ENCODE measurements around the gene CCDC39. TPM values are rescaled to one million over a fixed set of nuclear protein-coding genes. Genes with fewer than 3 reads are reported as not detected.

Gene CCDC39
- total and polyA plus RNA-seq, 4 donors: 0.60 TPM; not detected in 3

DNA sequence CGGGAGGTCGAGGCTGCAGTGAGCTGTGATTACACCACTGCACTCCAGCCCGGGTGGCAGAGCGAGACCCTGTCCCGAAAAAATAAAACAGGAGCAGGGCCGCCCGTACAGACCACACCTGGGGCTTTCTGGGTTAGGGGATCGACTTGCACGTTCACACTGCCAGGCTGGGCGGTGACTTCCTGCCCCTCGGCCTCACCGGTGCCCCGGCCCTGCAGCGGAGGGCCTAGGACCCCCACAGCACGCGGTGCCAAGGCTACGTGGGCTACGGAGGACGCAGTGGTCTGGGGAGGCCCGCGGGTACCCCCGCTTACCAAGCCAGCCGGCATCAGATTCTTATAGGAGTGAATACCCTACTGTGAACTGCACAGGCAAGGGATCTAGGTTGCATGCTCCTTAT is 88.9 kb downstream of the CCDC39 start:
- no peak for ATAC-seq (ENCODE audit: low FRiP score)
- intact Hi-C loops (cut with DNase I): no loop called here

DNA sequence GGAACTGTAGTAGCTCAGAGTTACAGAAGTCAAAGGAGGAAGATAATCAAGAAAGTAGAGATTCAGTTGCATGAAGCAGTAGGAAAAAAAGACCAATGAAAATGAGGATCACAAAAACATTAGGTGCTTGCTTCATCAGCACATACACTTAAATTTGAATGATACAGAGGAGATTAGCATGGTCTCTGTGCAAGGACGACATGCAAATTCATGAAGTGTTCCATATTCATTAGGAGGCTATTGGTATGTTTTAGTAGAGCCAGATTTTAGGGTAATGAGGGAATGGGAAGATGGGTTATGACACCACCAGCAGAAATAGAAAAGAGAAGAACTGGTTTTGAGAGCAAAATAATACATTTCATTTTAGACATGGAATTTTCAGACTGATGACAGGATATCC is 98.4 kb downstream of the CCDC39 start:
- no peak overlapping the region for H3K27ac ChIP-seq (ENCODE audit: low read depth in 1 of 2, low read length in 2 of 2)
- ATAC-seq (ENCODE audit: low FRiP score): no peak
- WGBS, 2 donors: 63 to 71% methylated on average over 1 of the region's 1 CpG
- DNase-seq: no peak
- no peak overlapping the region for H3K4me3 ChIP-seq (ENCODE audit: low read length in 2 of 2)
- H3K9me3 ChIP-seq (ENCODE audit: control insufficient read depth, low read length): no peaks in the 10 kb centered on the region
- no peaks in the 10 kb centered on the region for H3K36me3 ChIP-seq (ENCODE audit: control insufficient read depth in 1 of 2, insufficient read depth in 2 of 2, low read length in 1 of 2)
- no peaks in the 10 kb centered on the region for H3K27me3 ChIP-seq (ENCODE audit: control insufficient read depth in 1 of 2, insufficient read depth in 2 of 2, low read length in 1 of 2)
- H3K4me1 ChIP-seq (ENCODE audit: control insufficient read depth in 1 of 2, insufficient read depth in 2 of 2, low read length in 2 of 2): no peaks in the 10 kb centered on the region
- intact Hi-C loops (cut with DNase I): no loop called here

More for the DNA sequence above, 88.9 kb downstream of the CCDC39 start:
- Histone ChIP-seq H3K4me3 (ENCODE audit: low read length in 2 of 2) (no peak overlapping the region), H3K36me3 (ENCODE audit: control insufficient read depth in 1 of 2, insufficient read depth in 2 of 2, low read length in 1 of 2) (no peaks in the 10 kb centered on the region), H3K4me1 (ENCODE audit: control insufficient read depth in 1 of 2, insufficient read depth in 2 of 2, low read length in 2 of 2) (no peaks in the 10 kb centered on the region), H3K9me3 (ENCODE audit: control insufficient read depth, low read length) (peaks cover 1% of the 10 kb centered on the region), H3K27me3 (ENCODE audit: control insufficient read depth in 1 of 2, insufficient read depth in 2 of 2, low read length in 1 of 2) (peaks cover 0 to 1% of the 10 kb centered on the region in 2 donors), H3K27ac (ENCODE audit: low read depth in 1 of 2, low read length in 2 of 2) (no peak overlapping the region)
- 89 to 92% methylated on average over 23 of the region's 23 CpGs for WGBS, 2 donors
- DNase-seq: no peak

DNA sequence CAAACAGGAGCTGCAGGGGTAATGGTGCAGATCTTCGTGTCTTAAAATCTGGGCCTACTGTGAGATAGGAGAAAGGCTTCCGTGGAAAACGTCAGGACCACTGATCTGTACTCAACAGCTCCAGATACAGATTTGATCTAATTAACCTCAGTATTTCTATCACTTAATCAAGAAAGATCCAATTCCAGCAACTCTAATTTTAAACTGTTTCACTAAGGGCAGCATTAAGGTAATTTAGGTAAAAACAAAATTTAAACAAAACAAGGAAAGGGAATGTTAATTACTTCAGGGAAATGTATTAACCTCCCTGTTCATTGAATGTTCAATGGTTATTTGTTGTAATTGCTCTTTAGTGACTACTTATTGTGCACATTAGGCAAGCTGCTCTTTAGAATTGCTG is 103.7 kb downstream of the CCDC39 start:
- H3K4me1 ChIP-seq (ENCODE audit: control insufficient read depth in 1 of 2, insufficient read depth in 2 of 2, low read length in 2 of 2): no peaks in the 10 kb centered on the region
- no peaks in the 10 kb centered on the region for H3K36me3 ChIP-seq (ENCODE audit: control insufficient read depth in 1 of 2, insufficient read depth in 2 of 2, low read length in 1 of 2)
- no peak for DNase-seq
- 68% methylated on average over 3 of the region's 3 CpGs for WGBS, 2 donors
- ATAC-seq (ENCODE audit: low FRiP score): no peak
- H3K27ac ChIP-seq (ENCODE audit: low read depth in 1 of 2, low read length in 2 of 2): no peak overlapping the region
- no peaks in the 10 kb centered on the region for H3K27me3 ChIP-seq (ENCODE audit: control insufficient read depth in 1 of 2, insufficient read depth in 2 of 2, low read length in 1 of 2)
- H3K9me3 ChIP-seq (ENCODE audit: control insufficient read depth, low read length): no peaks in the 10 kb centered on the region
- H3K4me3 ChIP-seq (ENCODE audit: low read length in 2 of 2): no peak overlapping the region
- intact Hi-C loops (cut with DNase I): no loop called here

DNA sequence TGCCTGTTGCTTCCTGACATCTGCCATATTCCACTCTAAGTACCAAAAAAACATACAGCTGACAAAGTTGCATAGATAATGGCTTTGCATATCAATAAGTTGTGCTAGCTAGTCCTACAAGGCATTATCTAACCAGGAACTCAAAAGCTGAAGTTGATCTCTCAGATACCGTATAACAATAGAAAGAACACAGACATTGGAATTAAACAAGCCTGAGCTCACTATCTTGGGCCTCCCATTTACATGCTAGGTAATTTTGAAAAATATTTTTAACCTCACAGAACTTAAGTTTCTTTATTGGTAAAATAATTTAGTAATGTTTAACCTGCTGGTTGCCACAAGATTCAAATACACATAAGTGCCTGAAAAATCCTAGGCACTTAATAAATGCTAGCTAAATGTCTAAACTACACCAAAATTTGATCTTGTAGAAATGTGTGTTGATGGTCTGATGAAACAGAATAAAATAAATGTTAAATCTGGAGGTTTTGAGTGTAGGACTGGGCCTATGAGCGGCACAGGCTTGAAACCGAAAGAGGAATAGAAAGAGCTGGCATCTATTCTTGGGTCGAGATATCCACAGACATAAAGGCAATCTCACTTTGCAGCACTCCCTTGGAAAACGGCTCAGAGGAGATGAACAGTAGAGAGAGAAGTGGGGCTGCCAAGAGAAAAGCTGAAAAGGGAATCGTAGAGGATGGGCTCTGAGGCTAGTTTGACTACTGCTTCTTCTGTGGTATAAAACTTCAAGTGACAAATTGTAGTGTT is 107.3 kb downstream of the CCDC39 start:
- ATAC-seq (ENCODE audit: low FRiP score) (no peak), DNase-seq (no peak)
- intact Hi-C loops (cut with DNase I): no loop called here
- H3K9me3 ChIP-seq (ENCODE audit: control insufficient read depth, low read length): no peaks in the 10 kb centered on the region
- 74 to 75% methylated on average over 6 of the region's 6 CpGs for whole genome bisulfite sequencing, 2 donors
- H3K4me1 ChIP-seq (ENCODE audit: control insufficient read depth in 1 of 2, insufficient read depth in 2 of 2, low read length in 2 of 2): no peaks in the 10 kb centered on the region
- H3K27ac ChIP-seq (ENCODE audit: low read depth in 1 of 2, low read length in 2 of 2): no peak overlapping the region
- no peaks in the 10 kb centered on the region for H3K36me3 ChIP-seq (ENCODE audit: control insufficient read depth in 1 of 2, insufficient read depth in 2 of 2, low read length in 1 of 2)
- no peak overlapping the region for H3K4me3 ChIP-seq (ENCODE audit: low read length in 2 of 2)
- H3K27me3 ChIP-seq (ENCODE audit: control insufficient read depth in 1 of 2, insufficient read depth in 2 of 2, low read length in 1 of 2): no peaks in the 10 kb centered on the region

DNA sequence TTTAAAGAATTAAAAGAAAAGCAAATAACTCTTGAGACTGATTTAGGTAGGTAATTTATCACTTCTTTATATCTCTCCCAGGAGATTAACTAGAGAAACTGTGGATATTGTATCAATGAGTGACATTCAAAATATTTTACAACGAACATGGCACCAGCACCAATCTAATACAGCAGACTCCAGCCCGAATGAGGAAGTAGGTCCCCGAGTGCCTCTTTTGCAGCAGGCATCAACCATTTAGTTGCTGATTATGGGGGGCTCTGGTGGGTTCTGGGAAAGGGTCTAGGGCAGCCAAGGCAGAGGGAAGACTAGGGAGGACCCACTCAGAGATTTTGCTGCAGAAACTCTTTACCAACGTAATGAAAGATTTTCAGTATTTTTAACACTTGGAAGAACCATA is 109.1 kb downstream of the CCDC39 start:
- DNase-seq: no peak
- Histone ChIP-seq H3K27me3 (ENCODE audit: control insufficient read depth in 1 of 2, insufficient read depth in 2 of 2, low read length in 1 of 2) (no peaks in the 10 kb centered on the region), H3K27ac (ENCODE audit: low read depth in 1 of 2, low read length in 2 of 2) (no peak overlapping the region), H3K36me3 (ENCODE audit: control insufficient read depth in 1 of 2, insufficient read depth in 2 of 2, low read length in 1 of 2) (no peaks in the 10 kb centered on the region), H3K4me3 (ENCODE audit: low read length in 2 of 2) (no peak overlapping the region), H3K4me1 (ENCODE audit: control insufficient read depth in 1 of 2, insufficient read depth in 2 of 2, low read length in 2 of 2) (no peaks in the 10 kb centered on the region), H3K9me3 (ENCODE audit: control insufficient read depth, low read length) (no peaks in the 10 kb centered on the region)
- WGBS, 2 donors: 60 to 66% methylated on average over 4 of the region's 4 CpGs
- no peak for ATAC-seq (ENCODE audit: low FRiP score)
- intact Hi-C loops (cut with DNase I): no loop called here

DNA sequence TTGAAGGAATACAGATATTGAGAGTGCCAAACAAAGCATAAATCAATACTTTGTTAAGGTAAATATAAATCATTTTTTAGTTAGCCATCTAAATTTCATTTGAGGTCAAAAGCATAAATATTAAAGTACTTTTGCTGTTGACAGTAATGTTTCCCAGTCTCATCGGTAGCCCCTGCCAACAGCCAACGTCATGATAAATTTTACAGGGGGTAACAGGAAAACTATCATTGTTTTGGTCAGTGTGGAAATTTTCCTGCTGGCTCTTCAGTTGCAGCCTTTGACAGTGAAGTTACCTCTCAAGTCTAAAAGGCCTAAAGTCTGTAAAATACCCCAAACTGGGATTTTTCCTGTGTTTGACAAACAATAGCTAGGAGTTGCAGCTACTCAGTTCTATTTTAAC is 114.6 kb downstream of the CCDC39 start:
- ATAC-seq (ENCODE audit: low FRiP score): no peak
- Histone ChIP-seq H3K4me3 (ENCODE audit: low read length in 2 of 2) (no peak overlapping the region), H3K27ac (ENCODE audit: low read depth in 1 of 2, low read length in 2 of 2) (no peak overlapping the region), H3K9me3 (ENCODE audit: control insufficient read depth, low read length) (peaks cover 5% of the 10 kb centered on the region), H3K36me3 (ENCODE audit: control insufficient read depth in 1 of 2, insufficient read depth in 2 of 2, low read length in 1 of 2) (no peaks in the 10 kb centered on the region), H3K4me1 (ENCODE audit: control insufficient read depth in 1 of 2, insufficient read depth in 2 of 2, low read length in 2 of 2) (no peaks in the 10 kb centered on the region), H3K27me3 (ENCODE audit: control insufficient read depth in 1 of 2, insufficient read depth in 2 of 2, low read length in 1 of 2) (no peaks in the 10 kb centered on the region)
- intact Hi-C loops (cut with DNase I): no loop called here
- WGBS, 2 donors: 36 to 58% methylated on average over 2 of the region's 2 CpGs
- no peak for DNase-seq

Other genes starting within 250 kb of the CCDC39 start
- gene TTC14, start 77.3 kb downstream of the CCDC39 start, total RNA-seq: 10 to 100 TPM; 45.4 to 73.6 TPM
- 10 to 100 TPM in 1 of 2 donors, 1 to 10 TPM in 1; 4.6 to 51.6 TPM for gene TTC14, start 77.3 kb downstream of the CCDC39 start, polyA plus RNA-seq
- 100 to 1,000 TPM; 106 to 120 TPM for gene FXR1, start 233.2 kb upstream of the CCDC39 start, total RNA-seq
- 100 to 1,000 TPM in 1 of 2 donors, 10 to 100 TPM in 1; 64.9 to 104 TPM for gene FXR1, start 233.2 kb upstream of the CCDC39 start, polyA plus RNA-seq